Nasal cavity respiratory epithelium epithelial cell of viscerocranial mucosa (primary cell): Measurements from ENCODE around the gene UEVLD. TPM values are rescaled to one million over a fixed set of nuclear protein-coding genes. Genes with fewer than 3 reads are reported as not detected.

ENCODE experiments used
- total RNA-seq: library from RNA; depleted of rRNA; stranded (reverse); fragments of >200 nt; gene quantifications from 2 replicates; pipeline ENCODE4 v1.2.3, GENCODE V29; 2014

UEVLD gene
- total RNA-seq = 24.6 and 32.2 TPM in 2 replicates

DNA sequence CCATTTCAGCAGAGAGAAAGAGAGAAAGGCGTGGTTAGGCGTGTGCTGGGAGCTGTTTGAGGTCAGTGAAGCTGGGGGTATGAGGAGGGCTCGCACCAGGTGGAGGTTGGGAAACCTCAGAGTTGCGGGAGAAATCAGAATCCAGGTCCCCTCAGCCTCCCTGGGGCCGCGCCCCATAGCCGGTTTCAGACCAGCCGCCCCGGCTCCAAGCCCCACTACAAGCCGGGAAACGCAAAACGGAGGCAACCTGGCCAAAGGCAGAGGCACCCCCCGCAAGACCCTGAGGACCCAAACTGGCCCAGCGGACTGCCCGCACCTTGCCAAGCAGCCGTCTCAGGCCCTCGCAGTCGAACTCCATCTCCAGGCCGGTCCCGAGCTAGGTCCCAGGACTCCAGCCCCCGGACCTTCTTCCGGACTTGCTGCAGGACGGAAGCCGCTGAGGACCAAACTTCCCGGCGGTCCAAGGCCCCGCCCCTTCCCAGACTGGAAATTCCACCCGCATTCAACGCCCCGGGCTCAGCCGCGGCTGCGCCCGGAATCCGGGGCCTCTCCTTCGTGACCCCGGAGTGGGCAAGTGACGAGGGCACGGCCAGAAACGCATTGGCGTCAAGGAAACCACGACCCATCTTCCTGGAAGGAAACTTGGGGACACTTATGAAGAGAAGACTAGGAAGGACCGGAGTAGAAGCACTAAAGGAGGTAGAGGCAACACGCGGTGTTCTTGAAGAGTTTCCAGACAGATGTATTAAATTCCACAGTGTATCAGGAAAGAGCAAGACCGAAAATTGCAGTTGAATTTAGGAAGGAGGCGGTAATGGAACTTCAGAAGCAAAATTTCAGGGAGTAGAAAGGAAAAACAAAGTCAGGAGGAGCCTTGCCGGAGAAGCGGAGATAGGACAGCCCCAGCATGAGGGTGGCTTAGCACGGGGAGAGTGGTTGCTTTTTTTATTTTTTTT lies at the start of gene UEVLD:
TSS of gene UEVLD (minus strand) at position 438 of the 956 bp plus-strand sequence. CDS start at position 358, 80 bp downstream.

DNA sequence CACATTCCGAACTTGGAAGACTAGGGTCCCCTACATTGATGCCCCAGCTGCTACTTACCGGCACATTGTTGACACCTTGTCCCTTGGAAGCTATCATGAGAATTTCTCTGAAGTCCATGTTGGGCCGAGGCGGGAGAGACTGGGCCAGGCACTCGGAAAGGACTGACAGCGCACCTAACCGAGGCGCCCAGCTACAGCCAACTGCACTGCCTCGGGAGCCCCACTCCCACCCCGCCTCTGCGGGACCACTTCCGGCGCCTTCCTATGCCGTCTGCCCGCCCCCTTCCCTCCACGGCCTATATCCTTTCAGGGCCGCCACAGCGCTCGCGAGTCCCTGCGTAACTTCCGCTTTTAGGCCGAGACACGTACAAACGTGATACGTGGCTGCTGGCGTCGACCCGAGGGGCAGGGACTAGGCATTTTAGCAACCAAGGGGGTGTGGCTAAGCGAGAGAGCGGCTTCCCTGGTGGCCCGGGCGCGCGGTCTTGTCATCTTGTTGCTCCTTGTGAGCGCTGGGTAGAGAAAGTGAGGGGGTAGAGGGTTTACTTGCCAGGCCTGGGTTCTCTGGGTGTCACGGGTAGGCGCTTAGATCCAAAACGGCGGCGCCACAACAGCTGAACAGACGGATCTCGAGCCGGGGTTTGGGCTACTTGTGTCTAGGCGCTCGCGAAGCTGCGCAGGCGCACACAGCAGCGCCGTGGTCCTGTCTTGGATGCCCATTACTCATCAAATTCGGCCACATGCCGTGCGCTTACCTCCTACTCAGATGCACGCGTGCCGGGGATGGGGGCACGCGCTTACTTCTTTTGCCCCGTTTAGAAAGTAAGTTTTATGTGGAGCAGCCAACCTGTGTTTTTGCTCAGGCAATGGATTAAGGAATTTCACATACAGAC lies 45.9 kb upstream of the UEVLD start, which contains the start of gene SPTY2D1:
TSS of gene SPTY2D1 (minus strand) at position 203 of the 893 bp plus-strand sequence. CDS start at position 118, 85 bp downstream.

DNA sequence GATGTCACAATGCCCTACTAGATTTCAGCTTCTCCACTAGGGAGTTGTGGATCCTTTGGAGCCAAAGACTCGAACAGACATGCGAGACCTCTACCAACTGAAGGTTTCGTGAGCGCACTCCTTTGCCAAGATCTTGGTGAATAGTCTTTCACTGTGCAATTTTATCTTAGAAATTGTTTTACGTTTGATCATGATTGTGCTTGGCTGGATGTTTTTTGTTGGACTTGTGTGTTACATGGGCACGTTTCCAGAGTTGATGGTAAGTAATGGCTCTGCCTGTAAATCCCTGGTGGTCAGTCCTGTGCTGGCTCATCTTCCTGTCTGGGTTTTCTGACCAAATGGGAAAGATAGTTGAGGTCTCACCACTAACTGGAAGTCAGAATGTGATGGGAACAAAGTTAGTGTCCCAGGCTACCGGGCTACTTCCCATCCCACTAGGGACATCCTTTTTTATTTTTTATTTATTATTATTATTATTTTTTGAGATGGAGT lies 11.3 kb upstream of the UEVLD start, which contains the start of gene MISFA:
TSS of gene MISFA (plus strand) at position 51 of the 492 bp plus-strand sequence. CDS start at position 191, 140 bp downstream.

DNA sequence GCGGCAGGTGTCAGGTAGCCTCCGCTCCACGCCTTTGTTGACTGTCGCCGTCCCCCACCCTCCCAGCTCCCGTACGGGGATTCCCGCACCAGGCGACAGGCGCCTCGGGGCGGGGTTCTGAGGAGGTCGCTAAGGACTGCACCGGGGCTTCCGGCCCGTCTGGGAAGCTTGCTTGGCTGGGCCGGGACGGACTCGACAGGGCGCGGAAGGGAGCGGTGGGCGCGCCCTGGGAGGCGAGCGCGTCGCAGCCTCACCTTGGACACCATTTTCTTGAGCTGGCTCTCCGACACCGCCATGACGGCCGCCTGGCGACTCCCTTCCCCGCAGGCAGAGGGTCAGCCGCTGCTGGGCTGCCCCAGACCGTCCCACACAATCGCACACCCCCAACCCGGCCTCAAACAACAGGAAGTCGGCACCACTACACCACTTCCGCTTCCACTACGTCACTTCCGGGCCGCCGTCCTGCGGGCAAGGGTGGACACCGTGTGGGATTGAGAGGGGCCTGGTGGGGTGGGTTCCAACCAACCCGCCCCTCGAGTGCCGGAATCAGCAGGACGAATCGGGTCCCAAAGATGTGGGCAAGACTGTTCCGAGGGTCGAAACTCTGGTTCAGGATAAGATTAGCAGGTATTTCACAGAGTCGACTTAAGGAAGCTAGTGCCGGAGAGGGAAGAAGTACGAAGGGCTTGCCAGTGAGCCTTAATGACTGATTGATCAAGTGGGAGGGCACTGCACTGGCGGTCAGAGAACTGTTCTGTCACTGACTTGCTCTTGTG lies 61.8 kb downstream of the UEVLD start, which contains the start of gene TSG101:
TSS of gene TSG101 (minus strand) at position 422 of the 776 bp plus-strand sequence. CDS start at position 296, 126 bp downstream.

Other genes starting within 250 kb of the UEVLD start
- 451 and 1,044 TPM in 2 replicates for gene LDHA, start 194.2 kb downstream of the UEVLD start, total RNA-seq
- gene LDHC, start 176.4 kb downstream of the UEVLD start, total RNA-seq = not detected in 2 replicates
- gene LDHAL6A, start 132.9 kb downstream of the UEVLD start, total RNA-seq = not detected in 2 replicates
- gene TSG101, start 61.8 kb downstream of the UEVLD start, total RNA-seq = 59.7 and 62.9 TPM in 2 replicates
- 0.50 TPM in 1 of 2 replicates, not detected in the other for gene MISFA, start 11.1 kb upstream of the UEVLD start, total RNA-seq
- 19.5 and 23.4 TPM in 2 replicates for gene SPTY2D1, start 45.6 kb upstream of the UEVLD start, total RNA-seq
- 0.57 and 3.8 TPM in 2 replicates for gene TMEM86A, start 110.0 kb upstream of the UEVLD start, total RNA-seq
- 0.28 and 0.34 TPM in 2 replicates for gene IGSF22, start 137.5 kb upstream of the UEVLD start, total RNA-seq
- gene PTPN5, start 203.1 kb upstream of the UEVLD start, total RNA-seq = not detected in 2 replicates